GM19193 (cell line): Measurements from ENCODE around the gene ZNF287.

Source experiments
- POLR2A ChIP-seq: IDR thresholded peaks from 4 replicates; pipeline ENCODE4 v1.6.1; 2011; ENCODE audit not compliant: insufficient read depth, insufficient read length; ENCODE audit errors: extremely low read depth

The ZNF287 gene

GRCh38 chr17:16568541-16569357 is at the start of gene ZNF287:
TSS of gene ZNF287 (minus strand) at chr17:16569204. CDS start at chr17:16567731, 1,473 bp downstream.
- TF ChIP-seq POLR2A, result peak; percentile 64

- no peak for TF ChIP-seq POLR2A
Observed at GRCh38 chr17:16617481-16618060, 48.6 kb upstream of the ZNF287 start.

- no peak for TF ChIP-seq POLR2A
Observed at GRCh38 chr17:16599537-16599936, 30.5 kb upstream of the ZNF287 start.

- TF ChIP-seq POLR2A, result no peak
Observed at GRCh38 chr17:16593356-16594102, 24.5 kb upstream of the ZNF287 start.

- TF ChIP-seq POLR2A, result no peak
Observed at GRCh38 chr17:16589097-16589969, 20.3 kb upstream of the ZNF287 start.

GRCh38 chr17:16585796-16586195 is 16.8 kb upstream of the ZNF287 start:
- TF ChIP-seq POLR2A, result no peak

GRCh38 chr17:16584273-16584995 is 15.4 kb upstream of the ZNF287 start:
- TF ChIP-seq POLR2A, result no peak

- no peak for TF ChIP-seq POLR2A
Observed at GRCh38 chr17:16583781-16584180, 14.8 kb upstream of the ZNF287 start.

- no peak for TF ChIP-seq POLR2A
Observed at GRCh38 chr17:16573466-16573865, 4.5 kb upstream of the ZNF287 start.

GRCh38 chr17:16569358-16569712 is 331 bp upstream of the ZNF287 start:
- TF ChIP-seq POLR2A, result no peak

- no peak for TF ChIP-seq POLR2A
Observed at GRCh38 chr17:16552637-16553045, 16.4 kb downstream of the ZNF287 start.

- TF ChIP-seq POLR2A, result no peak
Observed at GRCh38 chr17:16551878-16552636, 16.9 kb downstream of the ZNF287 start.

GRCh38 chr17:16537130-16537458 is 31.9 kb downstream of the ZNF287 start:
- TF ChIP-seq POLR2A, result no peak
